ENCODE data around the gene DLGAP4.

GRCh38 chr20:36478137-36478905 lies 172.2 kb downstream of the DLGAP4 start:
- TF ChIP-seq CTCF (IDR thresholded peaks at IDR 0.05 in 4 of 5, conservative IDR thresholded peaks at IDR 0.05 in 1 of 5) = no peak
- no peak for TF ChIP-seq POLR2A (IDR thresholded peaks at IDR 0.05)

Data from gastrocnemius medialis (tissue), 4 donors.